GM18505 (cell line): ENCODE measurements around the gene THAP2.

Source experiments
- ATAC-seq: cut with Tn5 transposase; IDR thresholded peaks from one replicate; pipeline ENCODE4 v1.9.1; 2021; ENCODE audit not compliant: unreplicated experiment
- POLR2A ChIP-seq: IDR thresholded peaks from 4 replicates; pipeline ENCODE4 v1.6.1; 2011; ENCODE audit warnings: borderline replicate concordance; ENCODE audit not compliant: insufficient read depth, insufficient read length; ENCODE audit errors: extremely low read depth

THAP2 gene

GRCh38 chr12:71704920-71705319 lies 40.8 kb downstream of the THAP2 start:
- no peak for TF ChIP-seq POLR2A
- no peak for ATAC-seq

DNA sequence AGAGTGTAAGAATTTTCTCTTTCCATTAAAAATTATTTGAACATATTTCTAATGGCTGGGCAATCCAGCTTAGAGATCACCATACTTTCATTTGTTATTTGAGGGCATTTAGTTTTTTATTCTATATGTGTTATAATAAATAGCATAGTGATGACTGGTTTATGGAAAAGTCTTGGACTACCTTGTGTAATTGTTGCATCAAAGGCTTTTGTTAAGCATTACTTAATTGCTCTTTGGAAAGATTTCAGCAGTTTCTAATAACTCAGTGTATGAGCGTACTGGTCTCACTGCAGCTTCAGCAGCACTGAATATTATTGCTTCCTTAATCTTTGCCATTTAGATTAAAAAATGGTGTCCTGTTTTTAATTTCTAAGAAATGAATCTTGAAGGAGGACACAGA lies 44.6 kb downstream of the THAP2 start:
- TF ChIP-seq POLR2A, result no peak

DNA sequence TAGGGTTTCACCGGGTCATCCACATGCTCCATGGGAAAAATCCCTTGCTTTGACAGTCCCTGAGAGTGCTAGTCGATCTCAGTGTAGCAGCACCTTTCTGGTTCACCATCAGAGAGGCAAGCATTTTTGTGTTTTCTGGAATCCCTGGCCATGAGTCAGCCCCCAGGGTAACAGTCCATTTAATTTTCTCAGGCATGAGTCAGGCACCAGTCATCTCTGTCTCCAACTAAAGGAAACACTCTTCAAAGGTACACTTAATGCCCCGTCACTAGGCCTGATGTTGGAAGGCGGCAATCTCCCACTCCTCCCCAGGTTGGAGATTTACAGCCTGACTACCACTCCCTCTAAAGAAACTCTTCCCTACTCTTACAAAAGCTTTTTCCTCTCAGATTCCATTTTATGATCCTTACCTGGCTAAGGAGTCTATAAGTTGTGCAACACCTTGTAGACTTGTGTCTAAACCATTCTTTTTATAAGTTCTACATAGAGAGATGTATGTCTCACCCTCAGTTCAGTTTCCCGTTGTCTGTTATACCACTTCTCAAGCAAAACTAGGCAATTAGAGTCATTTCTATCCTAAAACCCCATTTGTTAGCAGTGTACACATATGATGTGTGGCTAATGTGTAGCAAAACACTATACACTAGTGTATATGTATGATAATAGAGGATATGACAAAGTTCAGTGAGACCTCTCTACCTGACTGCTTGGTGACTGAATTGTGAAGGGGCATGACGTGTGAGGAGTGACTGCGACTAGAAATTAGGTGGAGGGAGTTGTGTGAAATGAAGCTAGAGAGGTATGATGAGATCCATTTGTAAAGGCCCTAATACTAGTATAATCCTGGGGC lies 46.4 kb downstream of the THAP2 start:
- no peak for ATAC-seq

More for the DNA sequence above, 44.6 kb downstream of the THAP2 start:
- ATAC-seq, result no peak

GRCh38 chr12:71718611-71719010 lies 54.5 kb downstream of the THAP2 start:
- no peak for TF ChIP-seq POLR2A
- no peak for ATAC-seq

More for the DNA sequence above, 46.4 kb downstream of the THAP2 start:
- TF ChIP-seq POLR2A, result no peak

- no peak for TF ChIP-seq POLR2A
- ATAC-seq, result no peak
Observed at GRCh38 chr12:71719647-71720370, 55.7 kb downstream of the THAP2 start.

DNA sequence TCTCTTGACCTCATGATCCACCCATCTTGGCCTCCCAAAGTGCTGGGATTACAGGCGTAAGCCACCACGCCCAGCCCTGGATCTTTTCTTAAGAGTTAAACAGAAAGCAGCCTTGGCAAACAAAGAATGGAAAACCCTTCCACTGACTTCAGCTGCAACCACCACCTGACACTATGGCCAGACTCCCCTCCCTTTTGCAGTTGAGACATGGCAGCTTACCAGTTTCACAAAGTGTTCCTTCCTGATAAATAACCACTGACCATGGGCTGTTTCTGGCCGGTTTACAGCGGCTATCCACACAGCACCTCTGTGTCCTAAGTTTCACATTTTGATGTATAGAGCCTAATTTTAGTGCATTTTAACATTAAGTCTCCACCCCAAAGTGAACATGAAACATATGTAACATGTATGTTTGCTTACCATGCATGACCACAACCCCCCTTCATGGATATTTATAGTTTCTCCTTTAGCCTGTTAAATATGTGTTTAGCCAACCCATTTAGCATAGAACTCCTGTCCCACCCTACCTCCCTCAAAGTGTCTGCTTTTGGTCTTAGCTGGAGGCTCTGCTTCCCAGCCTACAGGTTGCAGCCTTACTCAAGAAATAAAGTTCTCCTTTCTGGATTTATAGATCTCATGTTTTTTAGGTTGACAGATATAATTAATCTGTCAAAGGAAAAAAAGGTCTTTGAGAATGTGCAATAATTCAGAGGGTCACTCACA lies 57.8 kb downstream of the THAP2 start:
- TF ChIP-seq POLR2A, result no peak
- ATAC-seq, result no peak

- ATAC-seq, result no peak
- no peak for TF ChIP-seq POLR2A
Observed at GRCh38 chr12:71725011-71725410, 60.9 kb downstream of the THAP2 start.

- ATAC-seq, result no peak
- no peak for TF ChIP-seq POLR2A
Observed at GRCh38 chr12:71726548-71726947, 62.4 kb downstream of the THAP2 start.

- ATAC-seq, result no peak
- TF ChIP-seq POLR2A, result no peak
Observed at GRCh38 chr12:71727958-71728357, 63.9 kb downstream of the THAP2 start.
